Lung (tissue), 16 donors: ENCODE data around the gene SLC25A14. TPM values are rescaled to one million over a fixed set of nuclear protein-coding genes. Genes with fewer than 3 reads are reported as not detected.

Experiments used
- ATAC-seq: fragments of 200-7000 bp; cut with Tn5 transposase; one replicate; pipeline ENCODE4 v1.9.1; 2020; ENCODE audit warnings: moderate number of reproducible peaks; ENCODE audit not compliant: insufficient read depth, low FRiP score
- DNase-seq, 3 donors: peaks; one replicate each; pipeline ENCODE4 v3.0.0-alpha.2; 2013 to 2017
- H3K27ac ChIP-seq, 2 donors: one replicate each; pipeline ENCODE4 v1.5.1; 2013; ENCODE audit warnings: mild to moderate bottlenecking in 2 of 2, moderate library complexity in 2 of 2, control low read depth in 1 of 2, inconsistent platforms in 1 of 2, low read depth in 1 of 2, low read length in 1 of 2
- H3K27me3 ChIP-seq, 3 donors: one replicate each; pipeline ENCODE4 v1.5.1; 2013; ENCODE audit warnings: low read length in 2 of 3; ENCODE audit not compliant: control insufficient read depth in 3 of 3, insufficient read depth in 3 of 3
- H3K36me3 ChIP-seq, 4 donors: one replicate each; pipeline ENCODE4 v1.5.1; 2013; ENCODE audit warnings: low read length in 4 of 4, mild to moderate bottlenecking in 1 of 4, moderate library complexity in 1 of 4; ENCODE audit not compliant: control insufficient read depth in 4 of 4, insufficient read depth in 4 of 4
- H3K4me1 ChIP-seq, 5 donors: one replicate each; pipeline ENCODE4 v1.5.1; 2013; ENCODE audit warnings: low read length in 5 of 5, mild to moderate bottlenecking in 2 of 5, moderate library complexity in 1 of 5; ENCODE audit not compliant: control insufficient read depth in 5 of 5, insufficient read depth in 5 of 5
- H3K4me3 ChIP-seq: one replicate; pipeline ENCODE4 v1.5.1; 2013; ENCODE audit warnings: mild to moderate bottlenecking, control low read depth, moderate library complexity
- H3K9ac ChIP-seq, 2 donors: one replicate each; pipeline ENCODE4 v1.5.1; 2013; ENCODE audit warnings: low read length in 2 of 2, control low read depth in 1 of 2; ENCODE audit not compliant: insufficient read depth in 1 of 2
- H3K9me3 ChIP-seq, 4 donors: one replicate each; pipeline ENCODE4 v1.5.1; 2013; ENCODE audit warnings: low read length in 3 of 4, mild to moderate bottlenecking in 1 of 4, moderate library complexity in 1 of 4; ENCODE audit not compliant: control insufficient read depth in 4 of 4, insufficient read depth in 3 of 4
- WGBS, 2 donors: extraction: QIAGEN DNeasy Blood & Tissue Kit; methylation state at CpG; one replicate each; pipeline ENCODE4 v1.1.7; 2013; 5-methylcytosine and 5-hydroxymethylcytosine counted together
- long read RNA-seq, 5 donors: transcript quantifications; one replicate each; lab custom pipeline, GENCODE V29; 2026
- polyA plus RNA-seq, 2 donors: library from polyadenylated mRNA; stranded (reverse); fragments of 200-250 nt; gene quantifications; one replicate each; pipeline ENCODE4 v1.2.1, GENCODE V29; 2013
- total RNA-seq, 2 donors: library from RNA; depleted of rRNA in 1 of 2; stranded (reverse); fragments of >200 nt in 1 of 2; gene quantifications; one replicate each; pipeline ENCODE4 v1.2.1, GENCODE V29; 2014 to 2021
- TF ChIP-seq, protein P1 (sequence below): IDR thresholded peaks from 2 replicates; pipeline ENCODE4 v1.5.1; 2012; ENCODE audit warnings: mild to moderate bottlenecking; ENCODE audit errors: control extremely low read depth, extremely low read depth
- donor health status: control.
- donor health status: control.
- donor health status: Bipolar disorder and iron deficiency.
- donor health status: healthy.
- donor health status: DM: yes; HTN: yes; CAD: no.

The SLC25A14 gene
- total RNA-seq (10 to 100 TPM; 14.4 to 25.5 TPM), polyA plus RNA-seq (10 to 100 TPM in 1 of 2 donors, 1 to 10 TPM in 1; 8.7 to 15.5 TPM)
- long read RNA-seq, donor 1, partial matches to known transcripts, result 0 of 4 reads
- long read RNA-seq, donor 1, other reads (novel, unspliced or antisense), result 0 of 4 reads
- long read RNA-seq, donor 2, partial matches to known transcripts, result 0 of 1 reads
- long read RNA-seq, donor 2, other reads (novel, unspliced or antisense), result 0 of 1 reads
- long read RNA-seq, donor 3, partial matches to known transcripts, result 0 of 3 reads
- long read RNA-seq, donor 3, other reads (novel, unspliced or antisense), result 0 of 3 reads
- long read RNA-seq, donor 4, result 0 reads
- long read RNA-seq, donor 5, partial matches to known transcripts, result 0 of 3 reads
- long read RNA-seq, donor 5, other reads (novel, unspliced or antisense), result 0 of 3 reads

- peak within 1 kb of the TSS in 1 of 2 donors; percentile 77 for H3K9ac ChIP-seq
- TF ChIP-seq, protein P1, sequence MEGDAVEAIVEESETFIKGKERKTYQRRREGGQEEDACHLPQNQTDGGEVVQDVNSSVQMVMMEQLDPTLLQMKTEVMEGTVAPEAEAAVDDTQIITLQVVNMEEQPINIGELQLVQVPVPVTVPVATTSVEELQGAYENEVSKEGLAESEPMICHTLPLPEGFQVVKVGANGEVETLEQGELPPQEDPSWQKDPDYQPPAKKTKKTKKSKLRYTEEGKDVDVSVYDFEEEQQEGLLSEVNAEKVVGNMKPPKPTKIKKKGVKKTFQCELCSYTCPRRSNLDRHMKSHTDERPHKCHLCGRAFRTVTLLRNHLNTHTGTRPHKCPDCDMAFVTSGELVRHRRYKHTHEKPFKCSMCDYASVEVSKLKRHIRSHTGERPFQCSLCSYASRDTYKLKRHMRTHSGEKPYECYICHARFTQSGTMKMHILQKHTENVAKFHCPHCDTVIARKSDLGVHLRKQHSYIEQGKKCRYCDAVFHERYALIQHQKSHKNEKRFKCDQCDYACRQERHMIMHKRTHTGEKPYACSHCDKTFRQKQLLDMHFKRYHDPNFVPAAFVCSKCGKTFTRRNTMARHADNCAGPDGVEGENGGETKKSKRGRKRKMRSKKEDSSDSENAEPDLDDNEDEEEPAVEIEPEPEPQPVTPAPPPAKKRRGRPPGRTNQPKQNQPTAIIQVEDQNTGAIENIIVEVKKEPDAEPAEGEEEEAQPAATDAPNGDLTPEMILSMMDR, result no peak
- peaks cover 0 to 3% (median 3%) of the 10 kb centered on the region in 3 donors for H3K27me3 ChIP-seq
- DNase-seq (peak; percentile 86 to 90 (median 89)), ATAC-seq (peak; percentile 87)
- peak within 1 kb of the TSS; percentile 23 to 69 for H3K27ac ChIP-seq
- peak within 1 kb of the TSS; percentile 65 for H3K4me3 ChIP-seq
- H3K9me3 ChIP-seq, result no peaks in the 10 kb centered on the region
- 0 to 40% methylated on average over 46 to 55 of the region's 55 CpGs for WGBS, 2 donors
- no peaks in the 10 kb centered on the region for H3K36me3 ChIP-seq
- no peaks in the 10 kb centered on the region for H3K4me1 ChIP-seq
Measured at GRCh38 chrX:130339408-130340222, at the start of gene SLC25A14. Gene SLC25A14, plus strand, starts transcription at chrX:130339919. Its CDS starts 360 bp downstream, at chrX:130340279.

GRCh38 chrX:130295519-130296296, 44.0 kb upstream of the SLC25A14 start:
- WGBS, 2 donors, result 51 to 82% methylated on average over 5 of the region's 5 CpGs

DNA sequence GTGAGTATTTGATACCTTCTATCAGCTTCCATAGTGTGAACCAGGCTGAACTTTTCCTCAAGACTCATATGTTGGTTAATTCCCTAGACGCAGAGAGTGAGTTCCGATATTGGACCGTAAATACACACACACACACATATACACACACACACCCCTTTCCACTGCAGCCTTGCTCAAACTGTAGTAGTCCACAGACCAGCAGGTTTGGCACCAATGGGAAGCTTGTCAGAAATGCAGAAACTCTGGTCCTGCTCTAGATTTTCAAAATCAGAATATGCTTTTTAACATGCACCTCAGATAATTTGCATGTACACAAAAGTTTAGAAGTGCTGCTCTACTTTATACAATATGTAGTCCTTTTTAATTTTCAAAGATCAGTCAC, 43.4 kb upstream of the SLC25A14 start:
- Histone ChIP-seq H3K4me3 (no peak overlapping the region), H3K27me3 (peaks cover 0 to 3% (median 3%) of the 10 kb centered on the region in 3 donors), H3K9ac (no peak overlapping the region), H3K36me3 (no peaks in the 10 kb centered on the region), H3K27ac (no peak overlapping the region), H3K9me3 (no peaks in the 10 kb centered on the region), H3K4me1 (no peaks in the 10 kb centered on the region)
- DNase-seq (no peak), ATAC-seq (no peak)
- WGBS, 2 donors, result 83 to 89% methylated on average over 3 of the region's 3 CpGs
- TF ChIP-seq, protein P1, result no peak

More at GRCh38 chrX:130295519-130296296, 44.0 kb upstream of the SLC25A14 start:
- ATAC-seq (no peak), DNase-seq (no peak)
- Histone ChIP-seq H3K4me1 (no peaks in the 10 kb centered on the region), H3K4me3 (no peak overlapping the region), H3K27ac (no peak overlapping the region), H3K9me3 (no peaks in the 10 kb centered on the region), H3K36me3 (no peaks in the 10 kb centered on the region), H3K9ac (no peak overlapping the region), H3K27me3 (peaks cover 0 to 3% (median 3%) of the 10 kb centered on the region in 3 donors)
- TF ChIP-seq, protein P1, result no peak
